Activated CD4-positive, alpha-beta T cell treated with anti-CD3 and anti-CD28 coated beads, Interleukin-2, amount 10 ng/mL, durations not matched to agents 7 days and 5 days (primary cell): ENCODE data around the gene APP. TPM values are rescaled to one million over a fixed set of nuclear protein-coding genes. Genes with fewer than 3 reads are reported as not detected.
"Not testable (repeated sequence)": the region's sequence is repeated elsewhere in the genome, so short reads cannot be mapped to it uniquely, and the experiment has no call there.

ENCODE experiments used
- CTCF ChIA-PET: fragments of 350-600 bp; sonication (Branson Sonifier 250); formaldehyde crosslinking; loops from one replicate; lab custom pipeline; 2021; ENCODE audit warnings: antibody characterized with exemption; lab: Charles Lee
- POLR2A ChIA-PET: fragments of 350-600 bp; sonication (Branson Sonifier 250); formaldehyde crosslinking; loops from one replicate; lab custom pipeline; 2021; ENCODE audit warnings: antibody characterized with exemption; lab: Charles Lee
- DNase-seq: peaks from one replicate; pipeline ENCODE4 v3.0.0-alpha.2; 2020
- H3K27ac Mint-ChIP-seq: one replicate; pipeline ENCODE4 v1.8.0; 2021; ENCODE audit warnings: mild to moderate bottlenecking, moderate library complexity, mixed read lengths
- H3K27me3 Mint-ChIP-seq: one replicate; pipeline ENCODE4 v1.8.0; 2021; ENCODE audit warnings: mixed read lengths
- H3K36me3 Mint-ChIP-seq: one replicate; pipeline ENCODE4 v1.8.0; 2021; ENCODE audit warnings: low read depth, mixed read lengths
- H3K4me1 Mint-ChIP-seq: one replicate; pipeline ENCODE4 v1.8.0; 2021; ENCODE audit warnings: mixed read lengths
- H3K4me3 Mint-ChIP-seq: one replicate; pipeline ENCODE4 v1.8.0; 2021; ENCODE audit warnings: mild to moderate bottlenecking, moderate library complexity, mixed read lengths
- H3K9me3 Mint-ChIP-seq: one replicate; pipeline ENCODE4 v1.8.0; 2021; ENCODE audit warnings: mixed read lengths
- total RNA-seq, 2 experiments: library from RNA; stranded (reverse); gene quantifications; one replicate each; pipeline ENCODE4 v1.2.3, GENCODE V29; 2021

Gene APP
- total RNA-seq, 2 experiments from 2014 or later, result 31.0 to 31.4 TPM

DNA sequence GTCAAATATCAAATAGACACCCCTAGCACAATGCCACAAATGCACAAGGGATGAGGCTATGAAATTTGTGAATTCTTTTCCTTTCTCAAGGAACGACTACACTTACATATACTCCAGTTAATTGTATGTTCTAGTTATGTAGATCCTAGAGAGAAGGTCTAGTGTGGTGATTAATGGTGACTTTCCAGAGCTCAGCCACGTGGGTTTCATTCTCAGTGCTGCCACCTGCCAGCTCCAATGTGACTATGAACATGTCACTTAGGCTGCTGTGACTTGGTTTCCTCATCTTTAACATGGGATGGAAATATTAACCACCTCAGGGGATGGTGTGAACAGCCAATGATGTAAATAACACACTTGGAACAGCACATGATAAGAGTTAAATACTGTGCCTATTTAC, 138.3 kb downstream of the APP start:
- CTCF ChIA-PET, result interaction anchor here (0.5 to 1.2 kb wide), 2 partner anchors 13 to 1969 kb away, joined by 3 read pairs; no protein-coding TSS in a partner anchor

GRCh38 chr21:26028183-26028582, 142.4 kb downstream of the APP start:
- Mint-ChIP-seq H3K27me3 (no peaks in the 10 kb centered on the region), H3K4me3 (no peak overlapping the region), H3K4me1 (no peaks in the 10 kb centered on the region), H3K9me3 (no peaks in the 10 kb centered on the region), H3K36me3 (no peaks in the 10 kb centered on the region), H3K27ac (no peak overlapping the region)
- no peak for DNase-seq
- CTCF ChIA-PET, result no interaction called here
- POLR2A ChIA-PET, result no interaction called here

More for the DNA sequence above, 138.3 kb downstream of the APP start:
- H3K9me3 Mint-ChIP-seq, result no peaks in the 10 kb centered on the region
- peaks cover 16% of the 10 kb centered on the region for H3K4me1 Mint-ChIP-seq
- no peak for DNase-seq
- no peak overlapping the region for H3K27ac Mint-ChIP-seq
- H3K4me3 Mint-ChIP-seq, result no peak overlapping the region
- H3K27me3 Mint-ChIP-seq, result no peaks in the 10 kb centered on the region
- POLR2A ChIA-PET, result no interaction called here
- H3K36me3 Mint-ChIP-seq, result no peaks in the 10 kb centered on the region

DNA sequence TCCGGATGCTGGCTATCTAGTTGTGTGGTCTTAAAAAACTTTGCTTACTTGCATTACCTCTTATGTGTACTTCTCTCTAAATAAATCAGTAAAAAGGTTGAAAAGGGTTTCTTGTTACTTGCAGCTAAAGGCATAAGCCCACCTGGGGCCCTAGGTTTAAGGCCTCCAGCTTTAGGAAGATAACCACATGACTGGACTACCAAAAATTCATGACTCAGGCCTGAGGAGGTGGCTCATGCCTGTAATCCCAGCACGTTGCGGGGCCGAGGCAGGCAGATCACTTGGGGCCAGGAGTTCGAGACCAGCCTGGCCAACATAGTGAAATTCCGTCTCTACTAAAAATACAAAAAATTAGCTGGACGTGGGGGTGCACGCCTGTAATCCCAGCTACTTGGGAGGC, 142.9 kb downstream of the APP start:
- DNase-seq, result no peak
- ChIA-PET CTCF (no interaction called here), POLR2A (no interaction called here)
- Mint-ChIP-seq H3K4me1 (no peaks in the 10 kb centered on the region), H3K4me3 (no peak overlapping the region), H3K36me3 (no peaks in the 10 kb centered on the region), H3K27me3 (no peaks in the 10 kb centered on the region), H3K27ac (no peak overlapping the region), H3K9me3 (no peaks in the 10 kb centered on the region)

DNA sequence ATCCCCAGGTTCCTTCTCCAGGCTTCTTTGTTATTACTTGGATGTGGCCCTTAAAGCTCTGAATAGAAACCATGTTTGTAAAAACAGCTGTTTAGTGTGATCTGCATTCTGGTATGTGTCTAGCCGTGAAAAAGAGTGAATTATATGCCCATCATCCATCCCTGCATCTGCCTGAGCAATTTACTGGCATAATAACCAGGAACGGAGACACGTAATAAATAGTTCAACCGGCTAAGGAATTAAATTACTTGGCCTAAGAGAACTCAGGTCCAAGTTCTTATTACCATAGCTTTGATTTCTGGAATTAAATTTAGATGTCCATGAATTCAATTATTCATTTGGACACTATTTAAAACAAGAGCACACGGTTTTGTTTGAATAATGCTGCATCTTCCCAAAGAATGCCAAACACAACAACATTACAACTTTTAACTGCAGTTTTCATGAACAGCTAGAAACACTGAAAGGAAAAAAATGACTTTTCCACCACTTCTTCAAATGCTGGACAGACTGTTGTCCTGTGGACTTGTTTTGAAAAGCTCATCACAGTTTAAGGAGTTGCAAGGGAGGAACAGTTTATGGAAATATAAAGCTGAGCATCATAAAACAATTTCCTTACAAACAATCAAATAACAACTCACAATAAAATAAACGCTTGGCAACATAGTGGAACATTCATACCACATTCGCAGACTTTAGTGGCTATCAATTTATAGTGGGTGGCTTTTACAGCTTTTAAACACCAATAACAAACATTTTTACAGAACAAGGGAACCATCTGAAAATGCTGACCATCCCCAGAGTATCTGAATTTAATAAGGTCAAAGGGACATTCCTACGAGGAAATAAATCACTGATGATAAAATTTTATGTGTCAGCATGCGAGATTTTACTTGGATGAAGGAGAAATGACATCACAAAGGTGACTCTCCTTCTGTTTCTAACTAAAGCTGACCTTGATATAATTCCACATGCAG, 144.7 kb downstream of the APP start:
- H3K9me3 Mint-ChIP-seq, result no peaks in the 10 kb centered on the region
- H3K27ac Mint-ChIP-seq, result no peak overlapping the region
- H3K27me3 Mint-ChIP-seq, result no peaks in the 10 kb centered on the region
- CTCF ChIA-PET, result interaction anchor here (1.0 kb wide), 1 partner anchor 66 kb away, joined by 3 read pairs; no protein-coding TSS in a partner anchor
- H3K36me3 Mint-ChIP-seq, result peaks cover 5% of the 10 kb centered on the region
- DNase-seq, result no peak
- no peak overlapping the region for H3K4me3 Mint-ChIP-seq
- POLR2A ChIA-PET, result no interaction called here
- no peaks in the 10 kb centered on the region for H3K4me1 Mint-ChIP-seq

GRCh38 chr21:26023406-26023805, 147.2 kb downstream of the APP start:
- H3K4me1 Mint-ChIP-seq, DNase-seq, H3K27ac Mint-ChIP-seq, POLR2A ChIA-PET, H3K36me3 Mint-ChIP-seq, H3K27me3 Mint-ChIP-seq, H3K4me3 Mint-ChIP-seq, H3K9me3 Mint-ChIP-seq: not testable (repeated sequence)
- CTCF ChIA-PET, result interaction anchor here (0.9 to 1.1 kb wide), 2 partner anchors 11 to 60 kb away, joined by 3 read pairs; no protein-coding TSS in a partner anchor

- CTCF ChIA-PET, result interaction anchor here (1.1 kb wide), 1 partner anchor 60 kb away, joined by 3 read pairs; no protein-coding TSS in a partner anchor
- H3K27me3 Mint-ChIP-seq, H3K9me3 Mint-ChIP-seq, DNase-seq, H3K27ac Mint-ChIP-seq, H3K4me1 Mint-ChIP-seq, H3K4me3 Mint-ChIP-seq, POLR2A ChIA-PET, H3K36me3 Mint-ChIP-seq: not testable (repeated sequence)
Measured at GRCh38 chr21:26022598-26023337, 147.8 kb downstream of the APP start.

- Mint-ChIP-seq H3K4me3 (no peak overlapping the region), H3K4me1 (no peaks in the 10 kb centered on the region), H3K36me3 (peaks cover 5% of the 10 kb centered on the region), H3K9me3 (no peaks in the 10 kb centered on the region), H3K27me3 (no peaks in the 10 kb centered on the region), H3K27ac (no peak overlapping the region)
- no peak for DNase-seq
- ChIA-PET CTCF (interaction anchor here (0.5 kb wide), 1 partner anchor 42 kb away, joined by 3 read pairs; no protein-coding TSS in a partner anchor), POLR2A (no interaction called here)
Measured at GRCh38 chr21:26020510-26020909, 150.1 kb downstream of the APP start.

DNA sequence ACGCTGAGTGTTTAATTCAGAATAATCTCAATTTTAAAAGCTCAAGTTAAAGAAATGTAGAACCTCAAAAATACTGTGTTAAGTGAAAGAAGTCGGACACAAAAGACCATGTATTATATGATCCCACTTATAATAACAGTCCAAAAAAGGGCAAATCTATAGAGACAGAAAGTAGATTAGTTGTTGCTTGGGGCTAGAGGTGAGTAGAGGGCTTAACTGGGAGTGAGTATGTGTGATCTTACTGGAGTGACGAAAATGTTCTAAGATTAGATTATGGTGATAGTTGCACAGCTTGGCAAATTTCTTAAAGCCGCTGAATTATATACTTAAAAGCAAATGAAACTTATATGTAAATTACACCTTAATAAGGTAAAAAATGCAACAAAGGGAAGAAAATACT, 150.5 kb downstream of the APP start:
- H3K4me1 Mint-ChIP-seq, result no peaks in the 10 kb centered on the region
- CTCF ChIA-PET, result no interaction called here

DNA sequence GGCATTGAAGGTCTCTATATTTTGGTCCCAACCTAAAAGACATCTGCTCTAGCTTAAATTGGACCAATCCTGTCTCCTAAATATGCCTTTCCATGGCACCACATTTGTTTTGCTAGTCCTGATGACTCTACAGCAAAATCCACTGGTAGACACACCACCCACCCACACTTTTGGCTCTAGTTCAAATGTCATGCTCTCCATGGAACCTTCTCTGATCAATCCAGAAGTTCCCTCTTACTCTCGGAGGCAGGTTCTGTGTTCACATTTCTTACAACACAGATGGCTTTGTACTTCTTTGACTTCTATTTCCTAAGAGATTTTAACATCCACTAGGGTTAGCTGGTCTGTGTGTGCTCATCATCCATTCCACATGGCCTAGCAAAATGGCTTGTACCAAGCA, 151.3 kb downstream of the APP start:
- Mint-ChIP-seq H3K4me3 (no peak overlapping the region), H3K4me1 (no peaks in the 10 kb centered on the region), H3K27ac (no peak overlapping the region), H3K36me3 (peaks cover 5% of the 10 kb centered on the region), H3K9me3 (no peaks in the 10 kb centered on the region), H3K27me3 (no peaks in the 10 kb centered on the region)
- DNase-seq, result no peak
- CTCF ChIA-PET, result interaction anchor here (1.5 kb wide), 1 partner anchor 13 kb away, joined by 3 read pairs; no protein-coding TSS in a partner anchor
- POLR2A ChIA-PET, result no interaction called here

More for the DNA sequence above, 150.5 kb downstream of the APP start:
- H3K36me3 Mint-ChIP-seq, result peaks cover 5% of the 10 kb centered on the region
- no peak overlapping the region for H3K27ac Mint-ChIP-seq
- DNase-seq, result no peak
- H3K27me3 Mint-ChIP-seq, result no peaks in the 10 kb centered on the region
- no peaks in the 10 kb centered on the region for H3K9me3 Mint-ChIP-seq
- POLR2A ChIA-PET, result no interaction called here
- H3K4me3 Mint-ChIP-seq, result no peak overlapping the region

DNA sequence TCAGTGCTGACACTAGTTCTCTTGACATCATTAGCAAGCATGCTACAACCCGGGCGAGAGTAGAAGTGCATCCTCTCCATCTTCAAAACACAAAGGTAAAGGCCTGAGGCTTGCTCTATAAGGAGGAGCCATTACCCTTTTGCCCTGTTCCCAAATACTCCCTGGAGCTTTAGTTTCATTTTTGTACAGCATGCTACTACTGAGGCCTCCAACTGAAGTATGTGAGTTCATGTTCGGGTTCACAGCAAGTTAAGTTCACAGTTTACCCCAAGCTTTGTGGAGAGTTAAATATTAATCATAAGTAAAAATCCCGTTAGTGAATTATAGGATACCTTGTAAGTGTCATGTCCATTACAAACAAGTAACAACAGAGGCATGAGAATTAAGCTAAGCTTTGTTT, 156.6 kb downstream of the APP start:
- H3K27me3 Mint-ChIP-seq, result no peaks in the 10 kb centered on the region
- no peaks in the 10 kb centered on the region for H3K36me3 Mint-ChIP-seq
- ChIA-PET CTCF (no interaction called here), POLR2A (no interaction called here)
- no peaks in the 10 kb centered on the region for H3K9me3 Mint-ChIP-seq
- DNase-seq, result no peak
- H3K4me3 Mint-ChIP-seq, result no peak overlapping the region
- H3K4me1 Mint-ChIP-seq, result no peaks in the 10 kb centered on the region
- H3K27ac Mint-ChIP-seq, result no peak overlapping the region

DNA sequence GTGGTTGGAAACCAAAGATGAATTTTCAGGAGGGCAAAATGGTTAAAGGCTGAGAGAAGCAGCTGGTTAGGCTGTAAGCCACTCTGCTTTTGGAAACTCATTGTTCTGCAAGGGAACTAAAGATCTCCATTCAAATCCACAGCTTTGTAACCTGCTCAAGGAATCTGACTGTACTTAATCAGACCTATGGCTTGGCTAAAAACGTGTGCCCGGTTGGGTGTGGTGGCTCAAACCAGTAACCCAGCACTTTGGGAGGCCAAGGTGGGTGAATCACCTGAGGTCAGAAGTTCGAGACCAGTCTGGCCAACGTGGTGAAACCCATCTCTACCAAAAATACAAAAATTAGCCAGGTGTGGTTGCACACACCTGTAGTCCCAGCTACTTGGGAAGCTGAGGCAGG, 158.1 kb downstream of the APP start:
- H3K27ac Mint-ChIP-seq, H3K9me3 Mint-ChIP-seq, POLR2A ChIA-PET, DNase-seq, H3K36me3 Mint-ChIP-seq, H3K4me3 Mint-ChIP-seq, H3K27me3 Mint-ChIP-seq: not testable (repeated sequence)
- peaks cover 12% of the 10 kb centered on the region for H3K4me1 Mint-ChIP-seq
- CTCF ChIA-PET, result interaction anchor here (0.6 to 0.7 kb wide), 2 partner anchors 9 to 384 kb away, joined by 3 to 4 read pairs; no protein-coding TSS in a partner anchor

DNA sequence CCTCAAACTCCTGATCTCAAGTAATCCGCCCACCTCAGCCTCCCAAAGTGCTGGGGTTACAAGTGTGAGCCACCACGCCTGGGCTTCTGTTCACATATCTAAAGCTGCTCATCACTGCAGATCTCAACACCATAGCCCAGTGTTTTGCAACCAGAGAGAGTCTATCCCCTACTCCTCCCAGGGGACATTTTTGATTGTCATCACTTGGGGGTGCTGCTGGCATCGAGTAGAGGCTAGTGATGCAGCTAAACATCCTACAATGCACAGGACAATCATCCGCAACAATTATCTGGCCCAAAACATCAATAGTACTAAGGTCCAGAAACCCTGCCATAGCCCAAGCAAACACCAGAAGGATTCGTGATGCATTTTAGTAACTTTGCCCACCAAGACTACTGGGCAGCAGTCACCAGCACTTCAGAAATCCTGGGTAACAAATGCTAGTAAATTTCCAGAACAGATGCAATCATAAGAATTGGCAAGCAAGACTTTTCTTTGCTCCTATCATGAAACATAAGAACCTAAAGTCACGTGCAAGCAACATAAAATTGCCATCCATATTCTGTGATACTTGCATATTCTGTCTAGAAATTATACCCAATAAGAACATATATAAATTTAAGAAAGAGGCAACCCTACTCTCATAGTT, 159.2 kb downstream of the APP start:
- no peak overlapping the region for H3K27ac Mint-ChIP-seq
- H3K36me3 Mint-ChIP-seq, result no peaks in the 10 kb centered on the region
- peaks cover 12% of the 10 kb centered on the region for H3K4me1 Mint-ChIP-seq
- CTCF ChIA-PET, result no interaction called here
- no peaks in the 10 kb centered on the region for H3K9me3 Mint-ChIP-seq
- no peak overlapping the region for H3K4me3 Mint-ChIP-seq
- no peaks in the 10 kb centered on the region for H3K27me3 Mint-ChIP-seq
- POLR2A ChIA-PET, result interaction anchor here (0.6 kb wide), 1 partner anchor 40 kb away, joined by 7 read pairs; no protein-coding TSS in a partner anchor
- no peak for DNase-seq
